ENCODE results near the gene DUOX1.

- TF ChIP-seq CTCF (IDR thresholded peaks at IDR 0.05): no peak
- no peak for TF ChIP-seq POLR2A (IDR thresholded peaks at IDR 0.05)
Observed at GRCh38 chr15:45105586-45105985, 24.2 kb upstream of the DUOX1 start.
